CD4-positive, alpha-beta T cell treated with Interleukin-6 for 4 hours (primary cell): ENCODE data around the gene ELSPBP1.
"Not testable (repeated sequence)": the region's sequence is repeated elsewhere in the genome, so short reads cannot be mapped to it uniquely, and the experiment has no call there.

Experiments
- DNase-seq: peaks from one replicate; pipeline ENCODE4 v3.0.0-alpha.2; 2020; ENCODE audit warnings: mixed read lengths

ELSPBP1 gene

GRCh38 chr19:48043675-48044258 is 49.3 kb downstream of the ELSPBP1 start, which contains the start of gene CABP5:
TSS of gene CABP5 (minus strand) at chr19:48044079. CDS start at chr19:48043922, 157 bp downstream.
- no peak for DNase-seq

- DNase-seq: no peak
These were observed 50.1 kb downstream of the ELSPBP1 start for GRCh38 chr19:48044561-48044960.

GRCh38 chr19:48051335-48052033 is 57.1 kb downstream of the ELSPBP1 start:
- no peak for DNase-seq

DNA sequence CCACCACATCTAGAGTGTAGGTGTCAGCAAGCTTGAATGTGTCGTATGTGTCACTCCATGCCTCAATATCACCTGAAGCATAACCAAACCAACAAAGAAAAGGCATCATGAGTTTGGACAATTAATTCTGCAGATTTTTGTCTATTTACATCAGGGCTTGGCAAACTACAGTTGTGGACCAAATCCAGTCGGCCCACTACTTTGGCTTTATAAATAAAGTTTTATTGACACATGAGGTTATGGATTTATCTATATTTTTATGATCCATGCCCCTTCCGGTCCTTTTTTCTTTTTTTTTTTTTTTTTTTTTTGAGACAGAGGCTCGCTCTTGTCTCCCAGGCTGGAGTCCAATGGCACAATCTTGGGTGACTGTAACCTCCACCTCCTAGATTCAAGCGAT is 58.6 kb downstream of the ELSPBP1 start:
- DNase-seq: no peak

DNA sequence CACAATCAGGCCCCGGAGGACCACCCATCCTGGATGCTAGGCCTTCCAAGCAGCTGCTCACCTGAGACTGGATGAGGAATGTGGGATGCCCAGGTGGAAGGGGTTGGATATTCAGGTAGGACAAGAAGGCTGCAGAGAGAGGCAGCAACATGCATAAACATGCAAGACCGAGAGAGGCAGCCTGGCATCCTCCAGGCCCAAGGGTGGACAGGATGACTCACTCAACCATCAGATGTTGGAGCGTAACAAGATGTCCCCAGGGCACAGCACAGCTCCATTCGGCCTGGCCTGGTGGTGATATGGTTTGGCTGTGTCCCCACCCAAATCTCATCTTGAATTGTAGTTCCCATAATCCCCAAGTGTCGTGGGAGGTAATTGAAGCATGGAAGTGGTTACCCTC is 59.4 kb downstream of the ELSPBP1 start:
- DNase-seq: no peak

GRCh38 chr19:48059331-48059730 is 64.9 kb downstream of the ELSPBP1 start:
- no peak for DNase-seq

- no peak for DNase-seq
These were observed 65.9 kb downstream of the ELSPBP1 start for GRCh38 chr19:48060381-48060780.

- DNase-seq: no peak
These were observed 67.2 kb downstream of the ELSPBP1 start for GRCh38 chr19:48061401-48062344.

- no peak for DNase-seq
These were observed 70.1 kb downstream of the ELSPBP1 start for GRCh38 chr19:48064509-48064908.

- DNase-seq: no peak
These were observed 75.0 kb downstream of the ELSPBP1 start for GRCh38 chr19:48069435-48069834.

GRCh38 chr19:48070177-48070769 is 75.8 kb downstream of the ELSPBP1 start:
- not testable (repeated sequence) for DNase-seq
